Fibroblast of lung (primary cell): ENCODE measurements around the gene MRPS24. TPM values are rescaled to one million over a fixed set of nuclear protein-coding genes. Genes with fewer than 3 reads are reported as not detected.

Experiments
- DNase-seq, 2 donors: peaks; one replicate each; pipeline versions ENCODE4 v3.0.0 to v3.0.0-alpha.2; 2010; ENCODE audit warnings: low read depth in 2 of 2
- H2AFZ ChIP-seq: 2 replicates; pipeline ENCODE4 v1.5.1; 2012; ENCODE audit warnings: low read length, control low read depth, inconsistent platforms
- H3K27ac ChIP-seq: 2 replicates; pipeline ENCODE4 v1.5.1; 2011; ENCODE audit warnings: low read length, control low read depth; ENCODE audit not compliant: insufficient read depth
- H3K27me3 ChIP-seq: 2 replicates; pipeline ENCODE4 v1.5.1; 2011; ENCODE audit warnings: mild to moderate bottlenecking, low read length; ENCODE audit not compliant: control insufficient read depth, insufficient read depth
- H3K36me3 ChIP-seq: 2 replicates; pipeline ENCODE4 v1.5.1; 2011; ENCODE audit warnings: low read length; ENCODE audit not compliant: control insufficient read depth, insufficient read depth
- H3K4me1 ChIP-seq: 2 replicates; pipeline ENCODE4 v1.5.1; 2011; ENCODE audit warnings: low read length; ENCODE audit not compliant: control insufficient read depth, insufficient read depth; ENCODE audit errors: extremely low read depth
- H3K4me2 ChIP-seq: 2 replicates; pipeline ENCODE4 v1.5.1; 2011; ENCODE audit warnings: low read length, control low read depth; ENCODE audit not compliant: insufficient read depth; ENCODE audit errors: extremely low read depth
- H3K4me3 ChIP-seq, 4 experiments: fragments of 200-600 bp in 1 of 4; sonication (generic) in 1 of 4; replicated peaks in 1 of 4; 2 replicates each; pipeline ENCODE4 v1.5.1; 2011 to 2016; ENCODE audit warnings: low read length in 4 of 4, low read depth in 3 of 4, mild to moderate bottlenecking in 3 of 4, control low read depth in 2 of 4, inconsistent platforms in 1 of 4, mixed read lengths in 1 of 4; ENCODE audit not compliant: insufficient read depth in 1 of 4; ENCODE audit errors: control extremely low read depth in 1 of 4
- H3K79me2 ChIP-seq: 2 replicates; pipeline ENCODE4 v1.5.1; 2012; ENCODE audit warnings: mild to moderate bottlenecking, low read length, inconsistent platforms; ENCODE audit not compliant: control insufficient read depth, insufficient read depth
- H3K9ac ChIP-seq: 2 replicates; pipeline ENCODE4 v1.5.1; 2011; ENCODE audit warnings: mild to moderate bottlenecking, low read length, control low read depth; ENCODE audit not compliant: insufficient read depth
- H3K9me3 ChIP-seq: 2 replicates; pipeline ENCODE4 v1.5.1; 2012; ENCODE audit warnings: low read depth, low read length; ENCODE audit not compliant: control insufficient read depth, insufficient read depth
- H4K20me1 ChIP-seq: 2 replicates; pipeline ENCODE4 v1.5.1; 2011; ENCODE audit warnings: low read length; ENCODE audit not compliant: control insufficient read depth, insufficient read depth; ENCODE audit errors: extremely low read depth
- EZH2 ChIP-seq: IDR thresholded peaks from 2 replicates; pipeline ENCODE4 v1.5.1; 2012; ENCODE audit warnings: low read length, control low read depth, mild to moderate bottlenecking; ENCODE audit errors: missing control alignments
- polyA plus RNA-seq, 2 donors: library from polyadenylated mRNA; depleted of rRNA in 1 of 2; stranded (reverse) in 1 of 2; unstranded in 1 of 2; fragments of >200 nt; gene quantifications; 2 replicates each; pipeline ENCODE4 v1.2.1, GENCODE V29; 2011 to 2012; ENCODE audit warnings: missing spikeins in 1 of 2
- total RNA-seq: library from RNA; depleted of rRNA; stranded (reverse); fragments of >200 nt; gene quantifications from 2 replicates; pipeline ENCODE4 v1.2.1, GENCODE V29; 2014
- TF ChIP-seq, protein P1 (sequence below), 2 donors: IDR thresholded peaks in 1 of 2; conservative IDR thresholded peaks in 1 of 2; 1 replicate in 1 of 2; 2 replicates in 1 of 2; pipeline ENCODE4 v1.5.1; 2011 to 2012; ENCODE audit warnings: low read length in 2 of 2, control low read depth in 1 of 2, inconsistent platforms in 1 of 2, low read depth in 1 of 2, mild to moderate bottlenecking in 1 of 2

The MRPS24 gene
- total and polyA plus RNA-seq, 2 donors (not counting 1 experiment from before 2014, with no cell fraction given): 105 to 109 TPM

DNA sequence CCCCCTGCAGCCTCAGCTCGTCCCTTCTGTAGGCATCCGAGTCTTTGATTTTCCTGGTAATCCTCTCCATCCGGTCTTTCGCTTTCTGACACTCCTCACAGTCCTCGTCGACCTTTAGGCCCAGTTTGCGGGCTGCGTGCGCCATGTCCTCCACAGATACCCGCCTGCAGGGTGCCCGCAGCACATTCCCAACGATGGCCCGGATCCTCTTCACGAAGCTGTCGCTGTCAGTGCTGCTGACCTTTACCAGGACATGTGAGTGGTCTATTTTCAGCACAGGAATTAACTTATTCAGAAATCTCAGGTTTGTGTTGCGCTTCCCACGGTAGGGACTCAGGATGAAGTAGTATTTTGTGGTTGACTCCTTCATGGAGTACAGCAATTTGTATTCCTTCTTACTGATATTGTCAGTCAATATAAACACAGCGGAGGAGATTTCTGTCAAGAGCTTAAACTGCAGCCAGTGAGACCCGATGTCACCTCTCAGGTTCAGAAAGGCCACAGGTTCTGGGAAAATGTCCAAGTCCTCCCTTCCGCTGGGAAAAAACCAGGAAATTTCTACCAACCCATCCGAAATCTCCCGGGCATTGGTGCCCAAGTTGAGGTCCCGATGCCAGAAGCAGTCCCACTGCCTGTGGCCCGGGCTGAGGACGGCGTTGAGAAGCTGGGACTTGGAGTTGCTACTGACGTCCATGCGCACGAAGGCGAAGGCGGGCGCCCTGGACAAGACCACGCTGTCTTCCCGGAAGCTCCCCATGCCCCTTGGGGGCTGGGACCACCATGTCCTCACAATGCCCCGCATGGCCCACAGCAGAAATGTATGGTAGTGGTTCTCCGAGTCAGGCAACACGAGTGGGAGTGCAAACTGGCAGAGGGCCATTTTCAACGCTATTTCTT lies 8.9 kb upstream of the MRPS24 start:
- DNase-seq: no peak
- H3K4me3 ChIP-seq: no peak overlapping the region
- H4K20me1 ChIP-seq: no peaks in the 10 kb centered on the region
- no peak overlapping the region for H2AFZ ChIP-seq
- no peaks in the 10 kb centered on the region for H3K9me3 ChIP-seq
- no peak overlapping the region for H3K27ac ChIP-seq
- H3K4me2 ChIP-seq: no peak overlapping the region
- H3K36me3 ChIP-seq: peaks cover 41% of the 10 kb centered on the region
- peaks cover 15% of the 10 kb centered on the region for H3K79me2 ChIP-seq
- TF ChIP-seq, protein P1, sequence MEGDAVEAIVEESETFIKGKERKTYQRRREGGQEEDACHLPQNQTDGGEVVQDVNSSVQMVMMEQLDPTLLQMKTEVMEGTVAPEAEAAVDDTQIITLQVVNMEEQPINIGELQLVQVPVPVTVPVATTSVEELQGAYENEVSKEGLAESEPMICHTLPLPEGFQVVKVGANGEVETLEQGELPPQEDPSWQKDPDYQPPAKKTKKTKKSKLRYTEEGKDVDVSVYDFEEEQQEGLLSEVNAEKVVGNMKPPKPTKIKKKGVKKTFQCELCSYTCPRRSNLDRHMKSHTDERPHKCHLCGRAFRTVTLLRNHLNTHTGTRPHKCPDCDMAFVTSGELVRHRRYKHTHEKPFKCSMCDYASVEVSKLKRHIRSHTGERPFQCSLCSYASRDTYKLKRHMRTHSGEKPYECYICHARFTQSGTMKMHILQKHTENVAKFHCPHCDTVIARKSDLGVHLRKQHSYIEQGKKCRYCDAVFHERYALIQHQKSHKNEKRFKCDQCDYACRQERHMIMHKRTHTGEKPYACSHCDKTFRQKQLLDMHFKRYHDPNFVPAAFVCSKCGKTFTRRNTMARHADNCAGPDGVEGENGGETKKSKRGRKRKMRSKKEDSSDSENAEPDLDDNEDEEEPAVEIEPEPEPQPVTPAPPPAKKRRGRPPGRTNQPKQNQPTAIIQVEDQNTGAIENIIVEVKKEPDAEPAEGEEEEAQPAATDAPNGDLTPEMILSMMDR (conservative IDR thresholded peaks at IDR 0.05 in 1 of 2, IDR thresholded peaks at IDR 0.05 in 1 of 2; ENCODE audit: low read depth in 1 of 2, low read length in 2 of 2): no peak
- TF ChIP-seq EZH2: no peak
- H3K27me3 ChIP-seq: no peaks in the 10 kb centered on the region
- H3K9ac ChIP-seq: no peak overlapping the region
- peaks cover 21% of the 10 kb centered on the region for H3K4me1 ChIP-seq

DNA sequence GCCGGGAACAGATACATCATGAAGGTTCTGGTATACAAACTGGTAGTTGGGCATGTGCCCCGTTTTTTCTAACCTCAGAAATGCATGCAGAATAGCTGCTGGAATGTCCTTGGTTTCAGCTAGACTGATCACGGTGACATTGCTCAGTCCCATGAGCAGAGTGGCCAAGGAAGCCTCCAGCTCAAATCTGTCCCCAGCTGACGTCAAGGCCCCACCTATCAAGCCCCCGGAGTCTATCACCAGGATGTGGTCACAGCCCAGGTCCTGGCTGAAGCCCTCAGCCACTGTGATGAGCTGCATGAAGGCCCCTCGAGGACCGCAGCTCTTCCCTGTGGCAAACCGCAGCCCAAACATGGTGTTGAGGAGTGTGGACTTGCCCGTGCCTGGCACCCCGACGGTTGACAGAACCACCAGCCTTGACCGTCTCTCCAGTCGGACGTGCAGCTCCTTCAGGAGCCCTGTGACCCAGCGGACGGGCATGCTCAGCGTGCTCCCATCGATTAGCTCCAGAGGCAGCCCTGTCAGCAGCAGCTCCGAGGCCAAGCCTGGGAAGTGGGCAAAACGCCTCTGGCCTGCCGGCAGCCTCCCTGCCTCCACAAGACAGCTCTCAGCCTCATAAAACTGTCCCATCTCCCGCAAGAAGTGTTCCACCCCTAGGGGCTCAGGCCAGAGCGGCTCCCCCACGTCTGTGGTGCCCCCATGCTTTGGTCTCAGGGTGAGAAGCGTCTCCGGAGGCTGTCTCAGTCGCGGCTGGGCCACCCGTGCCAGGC lies 7.8 kb upstream of the MRPS24 start:
- Histone ChIP-seq H3K27ac (no peak overlapping the region), H3K27me3 (no peaks in the 10 kb centered on the region), H3K9me3 (no peaks in the 10 kb centered on the region), H2AFZ (no peak overlapping the region), H4K20me1 (no peaks in the 10 kb centered on the region), H3K36me3 (peaks cover 41% of the 10 kb centered on the region), H3K4me3 (no peak overlapping the region), H3K4me2 (no peak overlapping the region), H3K4me1 (peaks cover 27% of the 10 kb centered on the region), H3K9ac (no peak overlapping the region), H3K79me2 (peaks cover 15% of the 10 kb centered on the region)
- DNase-seq: no peak
- TF ChIP-seq, protein P1 (conservative IDR thresholded peaks at IDR 0.05 in 1 of 2, IDR thresholded peaks at IDR 0.05 in 1 of 2; ENCODE audit: low read depth in 1 of 2, low read length in 2 of 2): no peak
- TF ChIP-seq EZH2: no peak

DNA sequence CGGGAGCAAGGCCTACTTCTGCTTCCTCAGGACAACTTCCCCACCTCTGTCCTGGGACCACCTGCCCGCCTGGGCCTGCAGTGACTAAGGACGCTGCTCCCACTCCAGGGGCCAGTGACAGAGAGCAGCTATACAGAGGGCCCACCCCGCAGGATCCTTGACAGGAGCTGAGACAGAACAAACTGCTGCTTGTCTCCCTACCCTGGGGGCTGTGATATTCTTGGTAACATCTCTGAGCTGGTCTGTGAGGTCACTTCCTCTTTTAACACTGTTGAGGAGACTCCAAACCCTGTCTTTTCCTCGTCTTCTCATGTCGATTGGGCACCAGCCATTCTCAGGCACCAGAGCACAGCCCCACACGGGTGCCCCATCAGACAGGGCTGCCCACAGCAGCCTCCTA lies 6.9 kb upstream of the MRPS24 start:
- Histone ChIP-seq H3K27me3 (no peaks in the 10 kb centered on the region), H3K4me2 (no peak overlapping the region), H3K9me3 (no peaks in the 10 kb centered on the region), H2AFZ (no peak overlapping the region), H3K79me2 (peaks cover 15% of the 10 kb centered on the region), H3K36me3 (peaks cover 38% of the 10 kb centered on the region), H4K20me1 (no peaks in the 10 kb centered on the region), H3K4me3 (no peak overlapping the region), H3K4me1 (peaks cover 33% of the 10 kb centered on the region), H3K9ac (no peak overlapping the region), H3K27ac (no peak overlapping the region)
- no peak for TF ChIP-seq EZH2
- TF ChIP-seq, protein P1 (conservative IDR thresholded peaks at IDR 0.05 in 1 of 2, IDR thresholded peaks at IDR 0.05 in 1 of 2; ENCODE audit: low read depth in 1 of 2, low read length in 2 of 2): no peak
- no peak for DNase-seq
